ENCODE results near the gene ADSS1.
"Not testable (repeated sequence)": the region's sequence is repeated elsewhere in the genome, so short reads cannot be mapped to it uniquely, and the experiment has no call there.

Gene ADSS1

DNA sequence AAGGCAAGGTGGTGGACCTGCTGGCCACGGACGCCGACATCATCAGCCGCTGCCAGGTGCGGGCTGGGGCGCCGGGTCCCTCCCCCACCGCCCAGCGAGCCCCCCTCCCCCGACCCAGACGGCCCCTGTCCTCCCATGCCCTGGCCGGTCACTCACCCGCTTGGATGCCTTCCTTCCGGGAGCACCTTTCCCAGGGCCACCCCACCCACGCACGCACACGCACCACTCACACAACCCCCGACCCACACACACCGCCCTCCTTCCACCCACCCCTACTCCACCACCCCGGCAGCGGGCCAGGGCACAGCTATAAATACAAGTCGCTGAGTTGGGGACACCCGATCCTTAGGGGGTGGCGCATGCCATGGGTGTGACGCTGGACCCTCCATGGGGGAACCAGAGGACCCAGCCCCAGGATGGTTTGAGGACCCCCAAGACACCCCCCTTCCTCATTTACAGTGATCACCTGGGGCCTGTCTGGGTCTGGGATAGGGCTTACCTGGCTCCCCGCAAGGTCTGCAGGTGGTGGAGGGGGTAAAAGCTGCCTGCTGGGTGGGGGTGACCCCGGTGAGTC lies 465 bp downstream of the ADSS1 start:
- peak; percentile 8 to 15 for ATAC-seq (replicated peaks)
- no peak for DNase-seq
- H3K4me1 Mint-ChIP-seq, result peaks cover 5% of the 10 kb centered on the region in 2 donors
- H3K4me3 Mint-ChIP-seq, result peak overlapping the region; percentile 53 to 58
- H3K9me3 Mint-ChIP-seq, result no peaks in the 10 kb centered on the region
- H3K27ac Mint-ChIP-seq, result peak overlapping the region; percentile 76
- peaks cover 16 to 27% of the 10 kb centered on the region in 2 donors for H3K27me3 Mint-ChIP-seq
- peaks cover 0 to 6% of the 10 kb centered on the region in 2 donors for H3K36me3 Mint-ChIP-seq

DNA sequence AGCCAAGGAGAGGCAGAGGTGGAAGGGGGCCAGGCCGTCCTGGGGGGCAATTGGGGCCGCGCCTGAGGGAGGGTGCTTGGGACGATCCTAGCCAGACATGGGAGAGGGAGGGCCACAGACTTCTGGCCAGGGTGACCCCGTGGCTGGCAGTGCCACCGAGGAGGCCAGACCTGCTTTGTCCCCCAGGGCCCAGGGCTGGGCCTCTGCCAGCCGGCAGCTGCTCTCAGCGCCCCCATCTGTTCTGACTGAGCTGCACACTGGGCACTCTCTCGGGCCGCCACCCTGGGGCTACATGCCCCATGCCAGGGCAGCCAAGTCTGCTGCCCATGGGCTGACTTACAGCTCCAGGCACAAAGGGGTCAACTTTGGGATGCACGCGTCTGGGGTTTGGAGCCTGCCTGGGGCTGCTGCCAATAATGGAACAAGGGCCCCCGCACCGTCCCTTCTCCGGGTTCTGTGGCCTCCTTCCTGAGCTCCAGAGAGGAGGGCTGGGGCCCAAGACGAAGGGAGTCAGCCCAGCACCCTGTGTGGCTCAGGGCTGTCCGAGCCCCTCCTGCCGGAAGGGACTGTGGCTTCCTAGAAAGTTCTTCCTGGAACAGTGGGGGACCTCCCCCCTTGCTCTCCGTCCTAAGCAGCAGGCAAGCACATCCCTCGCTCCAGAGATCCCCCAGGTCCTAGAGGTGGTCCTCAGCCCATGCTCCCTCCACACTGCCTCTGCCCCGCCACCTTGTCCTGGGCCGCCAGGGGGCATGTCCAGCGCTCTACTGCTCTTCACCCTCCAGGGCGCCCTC lies 1.1 kb downstream of the ADSS1 start:
- H3K27ac Mint-ChIP-seq, result peak overlapping the region; percentile 76
- peak; percentile 10 to 14 for ATAC-seq (replicated peaks)
- H3K4me1 Mint-ChIP-seq, result peaks cover 5% of the 10 kb centered on the region in 2 donors
- H3K36me3 Mint-ChIP-seq, result no peaks in the 10 kb centered on the region
- no peak for DNase-seq
- H3K9me3 Mint-ChIP-seq, result no peaks in the 10 kb centered on the region
- H3K4me3 Mint-ChIP-seq, result peak overlapping the region; percentile 58 to 65
- H3K27me3 Mint-ChIP-seq, result peaks cover 16 to 27% of the 10 kb centered on the region in 2 donors

DNA sequence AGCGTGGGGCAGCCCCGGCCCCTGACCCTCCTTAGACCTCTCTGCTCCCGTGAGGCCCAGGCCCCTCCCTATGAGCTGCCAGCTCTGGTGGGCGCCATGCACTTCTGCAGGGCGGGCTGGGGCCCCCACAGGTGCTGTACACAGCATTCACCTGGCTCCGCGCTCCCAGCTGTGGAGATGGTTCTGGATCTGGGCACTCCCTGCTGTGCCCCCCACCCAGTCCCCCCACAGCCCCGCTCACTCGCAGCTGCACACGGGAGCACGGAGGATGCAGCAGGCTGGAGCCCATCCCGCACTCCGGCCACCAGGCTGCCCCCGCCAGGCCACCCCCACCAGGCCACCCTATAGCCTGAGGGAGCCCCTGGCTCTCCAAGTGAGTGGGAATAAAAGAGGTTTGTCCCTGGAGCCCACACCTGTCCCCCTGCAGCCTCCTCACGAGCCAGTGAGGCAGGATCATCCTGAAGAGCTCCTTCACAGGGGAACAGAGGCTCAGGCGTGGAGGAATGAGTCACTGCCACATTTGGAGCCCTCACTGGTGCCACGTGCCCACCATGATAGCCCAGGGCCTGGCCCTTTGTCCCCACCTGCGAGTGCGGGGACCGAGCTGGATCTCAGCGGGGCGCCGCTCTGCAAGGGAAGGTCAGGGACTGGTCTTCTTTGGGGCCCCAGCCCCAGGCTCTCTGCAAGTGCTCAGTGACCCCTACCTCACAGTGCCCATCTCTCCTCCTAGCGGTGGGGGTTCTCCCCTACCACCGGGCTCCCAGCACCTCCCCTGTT lies 1.9 kb downstream of the ADSS1 start:
- H3K27me3 Mint-ChIP-seq, result peaks cover 16 to 27% of the 10 kb centered on the region in 2 donors
- DNase-seq (no peak), ATAC-seq (replicated peaks) (no peak)
- peak overlapping the region in 1 of 2 donors; percentile 46 for H3K4me3 Mint-ChIP-seq
- H3K27ac Mint-ChIP-seq, result peak overlapping the region; percentile 43
- peaks cover 5% of the 10 kb centered on the region in 2 donors for H3K4me1 Mint-ChIP-seq
- no peaks in the 10 kb centered on the region for H3K36me3 Mint-ChIP-seq
- no peaks in the 10 kb centered on the region for H3K9me3 Mint-ChIP-seq

DNA sequence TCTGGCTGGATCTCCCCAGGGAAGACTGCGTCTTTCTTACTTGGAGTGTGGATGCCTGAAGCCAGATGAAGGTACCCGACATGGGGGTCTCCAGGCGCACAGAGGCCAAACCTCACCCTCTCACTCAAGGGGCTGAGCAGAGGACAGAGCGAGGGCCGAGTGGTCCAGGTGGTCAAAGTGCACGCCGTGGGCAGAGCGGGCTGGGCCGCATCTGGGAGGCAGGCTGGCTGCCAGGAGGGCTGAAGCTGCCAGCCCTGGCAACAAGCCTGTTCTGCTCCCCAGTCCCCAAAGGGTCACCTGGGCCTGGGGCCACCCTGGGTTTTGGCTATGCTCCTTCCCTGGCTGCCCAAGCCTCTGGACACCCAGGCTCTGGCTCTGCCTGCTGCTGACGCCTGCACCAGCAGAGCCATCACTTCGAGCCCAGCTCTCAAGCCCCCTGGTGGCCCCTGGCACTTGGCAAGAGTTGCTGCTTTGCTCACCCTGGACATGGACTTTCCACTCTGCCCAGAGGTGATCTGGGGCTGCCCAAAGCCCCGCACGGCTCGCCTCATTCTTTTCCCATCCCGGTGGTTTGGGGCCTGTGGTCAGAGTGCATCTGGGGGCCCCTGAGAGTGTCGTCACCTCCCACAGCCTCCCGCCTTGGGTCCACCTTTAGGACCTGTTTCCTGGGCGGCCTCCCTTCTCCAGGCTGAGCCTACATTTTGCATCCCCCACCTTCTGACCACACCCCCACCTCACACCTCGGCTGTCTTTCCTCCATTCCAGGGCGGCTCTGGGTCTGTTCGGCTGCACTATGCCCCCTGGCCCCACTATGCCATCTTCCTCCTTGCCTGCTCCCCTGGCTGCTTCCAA lies 2.8 kb downstream of the ADSS1 start:
- H3K27me3 Mint-ChIP-seq, result peaks cover 16 to 27% of the 10 kb centered on the region in 2 donors

DNA sequence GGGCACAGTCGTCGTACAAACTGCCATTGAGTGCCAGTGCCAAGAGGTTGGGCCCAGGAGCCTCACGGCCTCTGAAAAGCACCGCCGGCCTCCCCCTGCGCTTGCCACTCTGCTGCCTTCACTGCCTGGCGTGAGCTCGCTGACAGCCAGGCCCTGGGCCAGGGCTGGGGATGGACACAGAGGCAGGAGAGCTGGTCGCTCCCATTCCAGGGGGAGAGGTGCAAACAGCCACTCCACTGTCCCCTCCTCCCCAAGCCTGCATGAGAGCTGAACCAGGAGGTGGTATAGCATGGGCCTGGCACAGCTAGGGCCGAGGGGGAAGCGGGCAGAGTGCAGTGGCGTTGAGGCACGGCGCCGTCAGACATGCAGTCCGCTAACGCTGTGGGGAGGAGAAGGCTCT lies 4.6 kb downstream of the ADSS1 start:
- ATAC-seq (replicated peaks), result no peak
- no peak overlapping the region for H3K4me3 Mint-ChIP-seq

More for the DNA sequence above, 2.8 kb downstream of the ADSS1 start:
- H3K4me1 Mint-ChIP-seq, result peaks cover 5% of the 10 kb centered on the region in 2 donors
- no peak overlapping the region for H3K4me3 Mint-ChIP-seq
- no peaks in the 10 kb centered on the region for H3K9me3 Mint-ChIP-seq
- H3K36me3 Mint-ChIP-seq, result no peaks in the 10 kb centered on the region
- ATAC-seq (replicated peaks) (no peak), DNase-seq (no peak)
- H3K27ac Mint-ChIP-seq, result no peak overlapping the region

DNA sequence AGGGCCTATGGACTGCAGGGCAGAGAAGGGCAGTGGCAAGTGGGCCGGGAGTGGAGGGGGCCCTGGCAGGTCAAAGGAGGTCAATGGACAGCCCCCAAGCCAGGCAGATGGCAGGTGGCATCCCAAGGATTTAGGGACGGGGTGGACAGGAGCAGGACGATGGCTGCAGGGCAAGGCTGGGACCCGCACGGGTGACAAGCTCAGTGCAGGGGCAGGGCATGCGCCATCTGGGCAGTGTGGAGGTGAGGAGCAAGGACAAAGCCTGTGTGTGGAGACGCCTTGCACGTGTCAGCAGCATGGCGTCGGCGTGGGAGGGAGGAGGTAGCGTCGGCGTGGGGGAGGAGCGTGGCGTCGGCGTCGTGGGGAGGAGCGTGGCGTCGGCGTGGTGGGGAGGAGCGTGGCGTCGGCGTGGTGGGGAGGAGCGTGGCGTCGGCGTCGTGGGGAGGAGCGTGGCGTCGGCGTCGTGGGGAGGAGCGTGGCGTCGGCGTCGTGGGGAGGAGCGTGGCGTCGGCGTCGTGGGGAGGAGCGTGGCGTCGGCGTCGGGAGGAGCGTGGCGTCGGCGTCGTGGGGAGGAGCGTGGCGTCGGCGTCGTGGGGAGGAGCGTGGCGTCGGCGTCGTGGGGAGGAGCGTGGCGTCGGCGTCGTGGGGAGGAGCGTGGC lies 5.3 kb downstream of the ADSS1 start:
- not testable (repeated sequence) for H3K9me3 Mint-ChIP-seq; ATAC-seq (replicated peaks); DNase-seq; H3K4me1 Mint-ChIP-seq; H3K36me3 Mint-ChIP-seq; H3K4me3 Mint-ChIP-seq
- peak overlapping the region; percentile 27 for H3K27ac Mint-ChIP-seq
- peaks cover 16 to 27% of the 10 kb centered on the region in 2 donors for H3K27me3 Mint-ChIP-seq

More for the DNA sequence above, 4.6 kb downstream of the ADSS1 start:
- DNase-seq, result no peak
- Mint-ChIP-seq H3K9me3 (no peaks in the 10 kb centered on the region), H3K4me1 (peaks cover 5% of the 10 kb centered on the region in 2 donors), H3K27me3 (peaks cover 16 to 27% of the 10 kb centered on the region in 2 donors), H3K27ac (peak overlapping the region; percentile 51), H3K36me3 (no peaks in the 10 kb centered on the region)

DNA sequence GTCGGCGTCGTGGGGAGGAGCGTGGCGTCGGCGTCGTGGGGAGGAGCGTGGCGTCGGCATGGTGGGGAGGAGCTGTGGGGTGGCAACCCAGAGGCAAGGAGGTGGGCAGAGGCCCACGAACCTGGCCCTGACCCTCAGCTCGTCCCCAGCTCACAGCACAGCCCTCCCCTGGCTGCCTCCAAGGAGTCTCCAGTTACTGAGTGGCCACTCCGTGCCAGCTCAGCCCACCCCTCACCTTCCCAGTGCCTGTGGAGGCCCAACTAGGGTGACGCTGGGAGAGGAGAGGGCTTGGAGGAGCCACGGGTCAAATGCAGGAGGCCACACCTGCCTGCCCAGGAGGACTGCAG lies 5.8 kb downstream of the ADSS1 start:
- H3K9me3 Mint-ChIP-seq, result no peaks in the 10 kb centered on the region
- peaks cover 16 to 23% of the 10 kb centered on the region in 2 donors for H3K27me3 Mint-ChIP-seq
- H3K4me1 Mint-ChIP-seq, result peaks cover under 1 to 3% of the 10 kb centered on the region in 2 donors
- DNase-seq (no peak), ATAC-seq (replicated peaks) (no peak)
- no peaks in the 10 kb centered on the region for H3K36me3 Mint-ChIP-seq
- no peak overlapping the region for H3K4me3 Mint-ChIP-seq
- no peak overlapping the region for H3K27ac Mint-ChIP-seq

DNA sequence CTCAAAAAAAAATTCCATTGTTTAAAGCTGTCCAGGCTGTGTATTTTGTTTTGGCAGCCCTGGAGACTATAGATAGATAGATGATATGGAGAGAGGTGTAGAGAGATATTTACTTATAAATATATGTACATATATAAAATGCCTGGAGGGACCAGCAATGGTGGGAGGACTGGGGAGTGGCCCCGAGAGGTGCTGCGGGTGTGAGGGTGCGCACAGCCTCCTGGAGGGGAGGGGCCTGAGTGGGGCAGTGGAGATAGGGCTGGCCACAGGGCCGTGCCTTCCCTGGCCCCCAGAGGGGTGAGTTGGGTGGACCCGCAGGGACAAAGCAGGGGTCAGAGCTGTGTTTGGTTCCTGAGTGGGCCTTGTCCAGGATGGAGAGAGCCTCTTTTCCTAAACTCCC lies 6.5 kb downstream of the ADSS1 start:
- no peaks in the 10 kb centered on the region for H3K36me3 Mint-ChIP-seq
- H3K27me3 Mint-ChIP-seq, result peaks cover 16 to 17% of the 10 kb centered on the region in 2 donors
- DNase-seq, result no peak
- peaks cover 0 to 3% of the 10 kb centered on the region in 2 donors for H3K4me1 Mint-ChIP-seq
- no peaks in the 10 kb centered on the region for H3K9me3 Mint-ChIP-seq
- no peak overlapping the region for H3K4me3 Mint-ChIP-seq
- no peak overlapping the region for H3K27ac Mint-ChIP-seq
- ATAC-seq (replicated peaks), result no peak

DNA sequence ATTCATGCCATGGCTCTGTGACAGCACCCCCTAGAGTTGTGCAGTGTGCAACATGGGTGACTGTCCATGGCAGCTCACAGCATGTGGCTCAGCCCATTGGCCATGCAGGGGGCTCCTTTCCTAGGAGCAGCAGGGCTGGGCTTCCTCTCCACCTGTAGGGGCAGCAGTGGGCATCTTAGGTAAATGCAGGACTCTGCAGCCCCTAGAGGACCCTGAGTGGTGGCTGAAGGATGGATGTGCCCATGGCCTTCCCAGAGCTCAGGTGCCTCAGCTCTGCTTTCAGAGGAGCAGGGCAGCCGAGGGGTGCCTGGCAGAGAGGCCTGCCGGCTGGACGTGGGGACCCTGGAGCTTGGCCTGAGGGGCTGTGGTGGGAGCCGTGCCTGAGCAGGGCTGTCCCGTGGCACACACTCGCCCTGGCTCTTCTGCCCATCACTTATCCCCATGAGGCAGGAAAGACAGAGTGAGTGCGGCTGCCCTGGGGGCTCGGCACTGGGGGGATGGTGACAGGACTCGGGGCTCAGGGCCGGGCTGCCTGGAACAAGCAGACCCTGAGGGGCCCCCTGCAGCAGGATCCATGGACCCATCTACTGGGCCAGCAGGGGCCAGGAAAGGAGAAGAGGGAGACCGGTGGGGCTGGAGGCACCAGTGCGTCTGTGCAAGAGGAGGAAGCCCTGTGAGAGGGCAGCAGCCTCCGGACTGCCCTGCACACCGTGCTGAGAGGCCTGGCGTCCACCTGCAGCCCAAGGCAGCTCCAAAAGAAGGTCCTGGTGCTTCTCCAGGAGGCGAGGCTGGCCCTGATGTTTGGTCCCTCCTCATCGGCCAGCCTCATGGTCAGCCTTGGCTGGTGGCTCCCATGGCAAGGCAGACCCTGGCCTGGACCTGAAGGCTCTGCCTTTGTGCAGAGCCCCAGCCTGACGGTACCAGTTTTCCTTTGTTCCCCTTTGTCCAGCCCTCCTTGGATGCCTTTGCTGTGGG lies 7.6 kb downstream of the ADSS1 start:
- Mint-ChIP-seq H3K27ac (no peak overlapping the region), H3K27me3 (peaks cover 16 to 21% of the 10 kb centered on the region in 2 donors), H3K4me3 (no peak overlapping the region), H3K36me3 (no peaks in the 10 kb centered on the region), H3K9me3 (no peaks in the 10 kb centered on the region), H3K4me1 (peaks cover 3 to 4% of the 10 kb centered on the region in 2 donors)
- DNase-seq, result no peak
- peak; percentile 53 to 58 for ATAC-seq (replicated peaks)

DNA sequence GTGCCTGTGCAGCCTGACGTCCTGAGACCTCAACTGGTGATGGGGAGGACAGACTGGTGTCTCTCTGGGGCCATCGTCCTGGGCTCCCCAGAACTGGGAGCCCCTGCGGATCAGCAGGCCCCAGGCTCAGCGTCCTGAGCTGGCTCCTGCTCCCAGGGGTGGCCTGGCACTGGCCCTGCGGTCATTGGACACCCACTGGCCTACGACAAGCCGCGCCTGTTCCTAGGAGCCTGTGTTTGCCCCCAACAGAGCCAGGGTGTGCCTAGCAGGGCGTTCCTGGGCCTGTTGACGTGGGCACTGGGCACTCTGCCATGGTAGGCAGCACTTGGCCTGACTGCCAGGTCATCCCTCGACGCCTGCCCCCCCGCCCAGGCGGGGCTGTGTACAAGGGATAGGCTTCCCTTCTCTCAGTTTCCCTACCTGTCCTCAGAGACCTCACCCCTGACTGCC lies 8.4 kb downstream of the ADSS1 start:
- Mint-ChIP-seq H3K27me3 (peaks cover 11 to 22% of the 10 kb centered on the region in 2 donors), H3K36me3 (no peaks in the 10 kb centered on the region), H3K27ac (no peak overlapping the region), H3K4me3 (no peak overlapping the region), H3K9me3 (no peaks in the 10 kb centered on the region), H3K4me1 (peaks cover 2 to 4% of the 10 kb centered on the region in 2 donors)
- DNase-seq (no peak), ATAC-seq (replicated peaks) (no peak)

DNA sequence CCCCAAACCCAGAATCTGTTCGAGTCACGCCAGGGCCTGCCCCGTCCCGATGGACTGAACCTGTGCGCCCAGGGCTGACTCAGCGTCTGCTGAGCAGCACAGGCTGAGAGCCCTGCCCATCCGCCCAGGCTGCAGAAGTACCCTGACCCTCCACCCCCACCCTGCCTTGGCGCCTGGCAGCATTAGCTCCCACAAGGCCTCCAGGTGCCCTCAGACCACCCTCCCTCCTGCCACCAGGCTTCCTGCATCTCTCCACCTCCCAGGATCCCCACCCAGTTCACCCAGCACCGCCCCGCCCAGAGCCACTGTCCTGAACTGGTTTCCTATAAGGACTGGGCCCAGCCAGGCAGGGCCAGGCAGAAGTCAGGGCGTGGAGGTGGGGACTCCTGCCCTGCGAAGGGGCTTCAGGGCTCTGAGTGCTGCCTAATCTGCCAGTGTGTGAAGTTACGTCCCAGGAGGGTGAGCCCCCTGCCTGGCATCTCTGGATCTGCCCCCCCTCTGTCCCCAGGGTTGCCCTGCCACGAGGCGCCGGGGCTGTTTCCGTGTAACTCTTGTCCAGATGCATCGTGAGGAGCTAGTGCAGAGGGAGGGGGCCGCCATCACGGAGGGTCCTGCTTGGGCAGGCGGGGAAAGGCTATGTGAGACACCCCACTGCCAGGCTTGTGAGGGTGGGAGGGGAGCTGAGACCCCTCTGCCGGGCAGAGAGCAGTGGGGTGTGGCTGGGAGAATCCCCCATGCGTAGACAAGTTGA lies 9.1 kb downstream of the ADSS1 start:
- H3K9me3 Mint-ChIP-seq, result no peaks in the 10 kb centered on the region
- H3K4me3 Mint-ChIP-seq, result no peak overlapping the region
- H3K36me3 Mint-ChIP-seq, result no peaks in the 10 kb centered on the region
- peaks cover 10 to 19% of the 10 kb centered on the region in 2 donors for H3K27me3 Mint-ChIP-seq
- H3K27ac Mint-ChIP-seq, result no peak overlapping the region
- ATAC-seq (replicated peaks) (no peak), DNase-seq (no peak)
- peaks cover 2 to 4% of the 10 kb centered on the region in 2 donors for H3K4me1 Mint-ChIP-seq

DNA sequence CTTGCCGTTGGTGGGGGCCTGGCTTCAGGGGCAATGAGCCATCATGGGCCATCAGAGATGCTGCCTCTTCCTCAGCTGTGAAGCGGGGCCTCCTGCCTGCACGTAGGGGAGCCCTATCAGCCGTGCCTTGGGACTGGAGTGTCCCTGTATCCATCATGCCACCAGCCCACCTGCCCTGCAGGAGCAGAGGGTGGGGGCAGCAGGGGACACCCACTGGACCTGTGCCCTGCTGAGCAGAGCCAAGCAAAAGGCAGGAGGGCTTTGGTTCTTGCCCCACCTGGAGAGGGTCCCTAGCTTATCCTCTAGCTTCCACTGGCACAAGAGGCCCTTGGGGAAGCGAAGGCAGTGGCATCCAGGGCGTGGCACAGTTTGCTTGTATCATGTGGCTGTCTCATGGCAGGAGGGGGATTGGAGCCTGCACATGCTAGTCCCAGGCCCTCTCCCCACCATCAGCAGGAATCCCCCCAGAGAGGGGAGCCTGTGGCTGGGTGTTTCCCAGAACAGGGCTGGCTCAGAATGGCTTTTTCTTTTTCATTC lies 10.1 kb downstream of the ADSS1 start:
- DNase-seq, result no peak
- no peak overlapping the region for H3K27ac Mint-ChIP-seq
- H3K9me3 Mint-ChIP-seq, result no peaks in the 10 kb centered on the region
- peaks cover 2 to 4% of the 10 kb centered on the region in 2 donors for H3K4me1 Mint-ChIP-seq
- no peak for ATAC-seq (replicated peaks)
- H3K4me3 Mint-ChIP-seq, result no peak overlapping the region
- peaks cover 5 to 19% of the 10 kb centered on the region in 2 donors for H3K27me3 Mint-ChIP-seq
- H3K36me3 Mint-ChIP-seq, result no peaks in the 10 kb centered on the region

All from stimulated activated naive B cell treated with anti-CD40 and anti-IgM and Interleukin-4, amounts not matched to agents 10 μg/mL and 1 μg/mL and 100 μg/mL, for 72 hours (primary cell).